NCI-H82 treated with DMSO at 0.1 percent for 48 hours (cell line): ENCODE results near the gene KCNQ1.

Experiments used
- DNase-seq: peaks from one replicate; lab custom pipeline; 2025; ENCODE audit not compliant: unreplicated experiment; lab: John Stamatoyannopoulos, UW

KCNQ1 gene

GRCh38 chr11:2846056-2846455, 401.2 kb downstream of the KCNQ1 start:
- DNase-seq: no peak

- DNase-seq: no peak
Observed at GRCh38 chr11:2846470-2846869, 401.7 kb downstream of the KCNQ1 start.

- DNase-seq: no peak
Observed at GRCh38 chr11:2847561-2847960, 402.8 kb downstream of the KCNQ1 start.

GRCh38 chr11:2848497-2848896, 403.7 kb downstream of the KCNQ1 start:
- DNase-seq: no peak

GRCh38 chr11:2849994-2850770, 405.4 kb downstream of the KCNQ1 start:
- no peak for DNase-seq

- DNase-seq: no peak
Observed at GRCh38 chr11:2853401-2853800, 408.6 kb downstream of the KCNQ1 start.

GRCh38 chr11:2853997-2854560, 409.3 kb downstream of the KCNQ1 start:
- no peak for DNase-seq

GRCh38 chr11:2855162-2855561, 410.4 kb downstream of the KCNQ1 start:
- DNase-seq: no peak

GRCh38 chr11:2857276-2857675, 412.5 kb downstream of the KCNQ1 start:
- DNase-seq: no peak

- DNase-seq: no peak
Observed at GRCh38 chr11:2857918-2858317, 413.1 kb downstream of the KCNQ1 start.

- DNase-seq: no peak
Observed at GRCh38 chr11:2858995-2859698, 414.3 kb downstream of the KCNQ1 start.

GRCh38 chr11:2859699-2860037, 414.9 kb downstream of the KCNQ1 start:
- DNase-seq: no peak

- no peak for DNase-seq
Observed at GRCh38 chr11:2860636-2861035, 415.8 kb downstream of the KCNQ1 start.

GRCh38 chr11:2862395-2863275, 417.8 kb downstream of the KCNQ1 start:
- DNase-seq: no peak

- DNase-seq: no peak
Observed at GRCh38 chr11:2863276-2863618, 418.4 kb downstream of the KCNQ1 start.

- DNase-seq: no peak
Observed at GRCh38 chr11:2864901-2865300, 420.1 kb downstream of the KCNQ1 start.

- DNase-seq: no peak
Observed at GRCh38 chr11:2865922-2866577, 421.2 kb downstream of the KCNQ1 start.

- no peak for DNase-seq
Observed at GRCh38 chr11:2867142-2867541, 422.3 kb downstream of the KCNQ1 start.

GRCh38 chr11:2867722-2868505, 423.1 kb downstream of the KCNQ1 start:
- DNase-seq: no peak

- DNase-seq: no peak
Observed at GRCh38 chr11:2868506-2869133, 423.8 kb downstream of the KCNQ1 start.
